Liver (tissue), 9 donors: ENCODE results near the gene CDK19. TPM values are rescaled to one million over a fixed set of nuclear protein-coding genes. Genes with fewer than 3 reads are reported as not detected.

Source experiments
- DNase-seq: peaks from one replicate; pipeline ENCODE4 v3.0.0-alpha.2; 2017; ENCODE audit warnings: low spot score
- H3K27ac ChIP-seq, 2 donors: one replicate each; pipeline ENCODE4 v1.7.0; 2013; ENCODE audit warnings: inconsistent platforms in 2 of 2, low read length in 2 of 2, control low read depth in 1 of 2, low read depth in 1 of 2, mild to moderate bottlenecking in 1 of 2
- H3K27me3 ChIP-seq, 4 donors: one replicate each; pipeline versions ENCODE4 v1.6.1 to v1.7.0; 2013; ENCODE audit warnings: low read length in 3 of 4, inconsistent platforms in 1 of 4, mild to moderate bottlenecking in 1 of 4, moderate library complexity in 1 of 4; ENCODE audit not compliant: control insufficient read depth in 4 of 4, insufficient read depth in 4 of 4
- H3K36me3 ChIP-seq, 4 donors: one replicate each; pipeline versions ENCODE4 v1.6.1 to v1.7.0; 2013; ENCODE audit warnings: low read length in 3 of 4, mild to moderate bottlenecking in 3 of 4, low read depth in 1 of 4, moderate library complexity in 1 of 4; ENCODE audit not compliant: control insufficient read depth in 4 of 4, insufficient read depth in 3 of 4
- H3K4me1 ChIP-seq, 4 donors: one replicate each; pipeline versions ENCODE4 v1.6.1 to v1.7.0; 2013; ENCODE audit warnings: low read length in 3 of 4, mild to moderate bottlenecking in 3 of 4, moderate library complexity in 1 of 4; ENCODE audit not compliant: control insufficient read depth in 4 of 4, insufficient read depth in 4 of 4
- H3K4me3 ChIP-seq, 3 donors: one replicate each; pipeline versions ENCODE4 v1.6.1 to v1.7.0; 2013; ENCODE audit warnings: low read length in 3 of 3, control low read depth in 1 of 3, low read depth in 1 of 3, mild to moderate bottlenecking in 1 of 3
- H3K9ac ChIP-seq, 2 donors: one replicate each; pipeline ENCODE4 v1.7.0; 2013; ENCODE audit warnings: low read length in 2 of 2, mild to moderate bottlenecking in 2 of 2, moderate library complexity in 2 of 2, control low read depth in 1 of 2, low read depth in 1 of 2
- H3K9me3 ChIP-seq, 4 donors: one replicate each; pipeline versions ENCODE4 v1.6.1 to v1.7.0; 2013; ENCODE audit warnings: low read length in 3 of 4; ENCODE audit not compliant: control insufficient read depth in 4 of 4
- EGR1 ChIP-seq, 2 donors: IDR thresholded peaks; 2 replicates each; pipeline ENCODE4 v1.6.1; 2016 to 2018; ENCODE audit warnings: antibody characterized with exemption in 2 of 2, low read depth in 2 of 2
- FOXA1 ChIP-seq: IDR thresholded peaks from 2 replicates; pipeline ENCODE4 v1.6.1; 2016; ENCODE audit warnings: antibody characterized with exemption
- GABPA ChIP-seq, 2 donors: IDR thresholded peaks in 1 of 2; conservative IDR thresholded peaks in 1 of 2; 2 replicates each; pipeline ENCODE4 v1.6.1; 2016; ENCODE audit warnings: antibody characterized with exemption in 2 of 2, mild to moderate bottlenecking in 1 of 2, moderate library complexity in 1 of 2
- HNF4A ChIP-seq, 2 donors: conservative IDR thresholded peaks; 2 replicates each; pipeline ENCODE4 v1.6.1; 2016; ENCODE audit warnings: antibody characterized with exemption in 2 of 2, mild to moderate bottlenecking in 2 of 2
- HNF4G ChIP-seq: IDR thresholded peaks from 2 replicates; pipeline ENCODE4 v1.6.1; 2016; ENCODE audit warnings: antibody characterized with exemption
- JUND ChIP-seq, 2 donors: IDR thresholded peaks; 2 replicates each; pipeline ENCODE4 v1.6.1; 2016; ENCODE audit warnings: antibody characterized with exemption in 2 of 2
- RAD21 ChIP-seq, 2 donors: IDR thresholded peaks; 2 replicates each; pipeline ENCODE4 v1.6.1; 2016; ENCODE audit warnings: antibody characterized with exemption in 2 of 2, mild to moderate bottlenecking in 2 of 2
- SP1 ChIP-seq: IDR thresholded peaks from 2 replicates; pipeline ENCODE4 v1.6.1; 2018; ENCODE audit warnings: antibody characterized with exemption, mild to moderate bottlenecking
- TAF1 ChIP-seq: conservative IDR thresholded peaks from 2 replicates; pipeline ENCODE4 v1.6.1; 2016; ENCODE audit warnings: antibody characterized with exemption, mild to moderate bottlenecking
- YY1 ChIP-seq: IDR thresholded peaks from 2 replicates; pipeline ENCODE4 v1.6.1; 2016; ENCODE audit warnings: antibody characterized with exemption, mild to moderate bottlenecking
- WGBS: extraction: QIAGEN DNeasy Blood & Tissue Kit; methylation state at CpG from one replicate; pipeline ENCODE4 v1.1.7; 2013; 5-methylcytosine and 5-hydroxymethylcytosine counted together
- polyA plus RNA-seq, 2 donors: library from polyadenylated mRNA; stranded (reverse) in 1 of 2; unstranded in 1 of 2; fragments of 200-250 nt in 1 of 2; fragments of >200 nt in 1 of 2; fragmentation: Nextera tagmentation in 1 of 2; extraction: Ambion mirVana in 1 of 2; gene quantifications; one replicate each; pipeline versions ENCODE4 v1.2.1 to v1.2.3, GENCODE V29; 2013 to 2015
- total RNA-seq, 2 donors: library from RNA; depleted of rRNA; stranded (reverse); fragments of >200 nt; gene quantifications; one replicate each; pipeline ENCODE4 v1.2.3, GENCODE V29; 2014
- TF ChIP-seq, protein P1 (sequence below): IDR thresholded peaks from 2 replicates; pipeline ENCODE4 v1.6.1; 2016; ENCODE audit warnings: antibody characterized with exemption
- TF ChIP-seq, protein P2 (sequence below): IDR thresholded peaks from 2 replicates; pipeline ENCODE4 v1.6.1; 2016; ENCODE audit warnings: antibody characterized with exemption
- TF ChIP-seq, protein P3 (sequence below): IDR thresholded peaks from 2 replicates; pipeline ENCODE4 v1.6.1; 2016; ENCODE audit warnings: antibody characterized with exemption, mild to moderate bottlenecking
- TF ChIP-seq, protein P4 (sequence below): fragments of 150-350 bp; IDR thresholded peaks from 2 replicates; pipeline ENCODE4 v1.5.1; 2017; ENCODE audit warnings: improper control_type of control experiment, low read depth, low read length; ENCODE audit not compliant: missing input control
- TF ChIP-seq, protein P5 (sequence below): IDR thresholded peaks from 2 replicates; pipeline ENCODE4 v1.6.1; 2016; ENCODE audit warnings: antibody characterized with exemption
- donor health status: healthy.
- donor health status: healthy.
- donor health status: healthy.
- donor health status: healthy.
- donor health status: healthy.

CDK19 gene
- total and polyA plus RNA-seq, 4 donors: 1.8 to 7.6 (median 3.9) TPM

DNA sequence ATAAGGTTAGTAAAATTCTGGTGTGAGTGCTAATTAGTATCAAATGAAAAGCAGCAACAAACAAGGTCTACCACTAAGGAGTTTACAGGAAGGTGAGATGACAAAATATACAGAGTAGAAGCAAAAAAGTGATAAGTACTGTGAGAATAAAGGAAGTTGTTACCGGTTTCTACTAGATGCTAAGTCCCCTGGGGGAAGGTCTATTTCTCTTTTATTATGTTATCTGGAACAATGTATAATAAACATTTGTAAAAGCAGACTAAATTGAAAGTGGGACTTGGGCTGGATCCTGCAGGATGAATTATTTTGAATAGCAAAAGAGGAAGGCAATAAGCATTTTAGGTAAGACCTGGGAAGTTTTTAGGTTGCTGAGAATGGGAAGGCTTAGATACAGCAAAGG lies 180.2 kb downstream of the CDK19 start:
- TF ChIP-seq, protein P1, sequence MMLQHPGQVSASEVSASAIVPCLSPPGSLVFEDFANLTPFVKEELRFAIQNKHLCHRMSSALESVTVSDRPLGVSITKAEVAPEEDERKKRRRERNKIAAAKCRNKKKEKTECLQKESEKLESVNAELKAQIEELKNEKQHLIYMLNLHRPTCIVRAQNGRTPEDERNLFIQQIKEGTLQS: no peak
- TF ChIP-seq, protein P2, sequence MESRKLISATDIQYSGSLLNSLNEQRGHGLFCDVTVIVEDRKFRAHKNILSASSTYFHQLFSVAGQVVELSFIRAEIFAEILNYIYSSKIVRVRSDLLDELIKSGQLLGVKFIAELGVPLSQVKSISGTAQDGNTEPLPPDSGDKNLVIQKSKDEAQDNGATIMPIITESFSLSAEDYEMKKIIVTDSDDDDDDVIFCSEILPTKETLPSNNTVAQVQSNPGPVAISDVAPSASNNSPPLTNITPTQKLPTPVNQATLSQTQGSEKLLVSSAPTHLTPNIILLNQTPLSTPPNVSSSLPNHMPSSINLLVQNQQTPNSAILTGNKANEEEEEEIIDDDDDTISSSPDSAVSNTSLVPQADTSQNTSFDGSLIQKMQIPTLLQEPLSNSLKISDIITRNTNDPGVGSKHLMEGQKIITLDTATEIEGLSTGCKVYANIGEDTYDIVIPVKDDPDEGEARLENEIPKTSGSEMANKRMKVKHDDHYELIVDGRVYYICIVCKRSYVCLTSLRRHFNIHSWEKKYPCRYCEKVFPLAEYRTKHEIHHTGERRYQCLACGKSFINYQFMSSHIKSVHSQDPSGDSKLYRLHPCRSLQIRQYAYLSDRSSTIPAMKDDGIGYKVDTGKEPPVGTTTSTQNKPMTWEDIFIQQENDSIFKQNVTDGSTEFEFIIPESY: no peak
- TF ChIP-seq JUND (IDR thresholded peaks at IDR 0.05): no peak
- TF ChIP-seq, protein P3, sequence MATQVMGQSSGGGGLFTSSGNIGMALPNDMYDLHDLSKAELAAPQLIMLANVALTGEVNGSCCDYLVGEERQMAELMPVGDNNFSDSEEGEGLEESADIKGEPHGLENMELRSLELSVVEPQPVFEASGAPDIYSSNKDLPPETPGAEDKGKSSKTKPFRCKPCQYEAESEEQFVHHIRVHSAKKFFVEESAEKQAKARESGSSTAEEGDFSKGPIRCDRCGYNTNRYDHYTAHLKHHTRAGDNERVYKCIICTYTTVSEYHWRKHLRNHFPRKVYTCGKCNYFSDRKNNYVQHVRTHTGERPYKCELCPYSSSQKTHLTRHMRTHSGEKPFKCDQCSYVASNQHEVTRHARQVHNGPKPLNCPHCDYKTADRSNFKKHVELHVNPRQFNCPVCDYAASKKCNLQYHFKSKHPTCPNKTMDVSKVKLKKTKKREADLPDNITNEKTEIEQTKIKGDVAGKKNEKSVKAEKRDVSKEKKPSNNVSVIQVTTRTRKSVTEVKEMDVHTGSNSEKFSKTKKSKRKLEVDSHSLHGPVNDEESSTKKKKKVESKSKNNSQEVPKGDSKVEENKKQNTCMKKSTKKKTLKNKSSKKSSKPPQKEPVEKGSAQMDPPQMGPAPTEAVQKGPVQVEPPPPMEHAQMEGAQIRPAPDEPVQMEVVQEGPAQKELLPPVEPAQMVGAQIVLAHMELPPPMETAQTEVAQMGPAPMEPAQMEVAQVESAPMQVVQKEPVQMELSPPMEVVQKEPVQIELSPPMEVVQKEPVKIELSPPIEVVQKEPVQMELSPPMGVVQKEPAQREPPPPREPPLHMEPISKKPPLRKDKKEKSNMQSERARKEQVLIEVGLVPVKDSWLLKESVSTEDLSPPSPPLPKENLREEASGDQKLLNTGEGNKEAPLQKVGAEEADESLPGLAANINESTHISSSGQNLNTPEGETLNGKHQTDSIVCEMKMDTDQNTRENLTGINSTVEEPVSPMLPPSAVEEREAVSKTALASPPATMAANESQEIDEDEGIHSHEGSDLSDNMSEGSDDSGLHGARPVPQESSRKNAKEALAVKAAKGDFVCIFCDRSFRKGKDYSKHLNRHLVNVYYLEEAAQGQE: no peak
- no peak for TF ChIP-seq YY1
- TF ChIP-seq TAF1: no peak
- no peaks in the 10 kb centered on the region for H3K9me3 ChIP-seq
- no peak overlapping the region for H3K9ac ChIP-seq
- no peak overlapping the region for H3K4me3 ChIP-seq
- no peak for DNase-seq
- no peak overlapping the region for H3K27ac ChIP-seq
- H3K36me3 ChIP-seq: peaks cover 0 to 3% (median 0%) of the 10 kb centered on the region in 4 donors
- WGBS: 81% methylated on average over 1 of the region's 1 CpG
- H3K27me3 ChIP-seq: no peaks in the 10 kb centered on the region
- no peaks in the 10 kb centered on the region for H3K4me1 ChIP-seq

DNA sequence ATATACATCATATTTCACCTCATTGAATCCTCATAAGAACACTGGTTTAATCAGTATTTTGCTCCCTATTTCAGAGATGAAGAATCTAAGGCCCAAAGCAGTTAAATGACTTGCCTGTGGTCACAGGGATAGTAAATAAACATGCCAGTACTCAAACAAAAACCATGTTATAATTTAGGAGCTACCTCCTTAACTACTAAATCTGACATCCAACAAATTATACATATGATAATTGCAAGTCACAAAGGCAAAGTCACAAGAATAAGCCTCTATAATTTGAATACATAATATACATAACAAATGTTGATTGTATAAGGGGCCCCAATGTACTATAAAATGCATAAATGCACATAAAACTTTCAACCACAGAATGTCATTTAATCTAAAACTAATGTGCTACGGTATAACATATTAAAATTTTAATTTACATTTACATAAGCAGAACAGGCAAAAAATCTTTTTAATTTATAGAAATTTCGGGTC lies 181.5 kb downstream of the CDK19 start:
- no peaks in the 10 kb centered on the region for H3K27me3 ChIP-seq
- no peak for DNase-seq
- no peaks in the 10 kb centered on the region for H3K9me3 ChIP-seq
- peaks cover 0 to 3% (median 0%) of the 10 kb centered on the region in 4 donors for H3K36me3 ChIP-seq
- no peak overlapping the region for H3K9ac ChIP-seq
- no peaks in the 10 kb centered on the region for H3K4me1 ChIP-seq
- WGBS: 95% methylated on average over 2 of the region's 2 CpGs
- H3K4me3 ChIP-seq: no peak overlapping the region
- no peak for TF ChIP-seq HNF4A (conservative IDR thresholded peaks at IDR 0.05)
- TF ChIP-seq, protein P1: no peak
- TF ChIP-seq FOXA1: no peak
- TF ChIP-seq, protein P4, sequence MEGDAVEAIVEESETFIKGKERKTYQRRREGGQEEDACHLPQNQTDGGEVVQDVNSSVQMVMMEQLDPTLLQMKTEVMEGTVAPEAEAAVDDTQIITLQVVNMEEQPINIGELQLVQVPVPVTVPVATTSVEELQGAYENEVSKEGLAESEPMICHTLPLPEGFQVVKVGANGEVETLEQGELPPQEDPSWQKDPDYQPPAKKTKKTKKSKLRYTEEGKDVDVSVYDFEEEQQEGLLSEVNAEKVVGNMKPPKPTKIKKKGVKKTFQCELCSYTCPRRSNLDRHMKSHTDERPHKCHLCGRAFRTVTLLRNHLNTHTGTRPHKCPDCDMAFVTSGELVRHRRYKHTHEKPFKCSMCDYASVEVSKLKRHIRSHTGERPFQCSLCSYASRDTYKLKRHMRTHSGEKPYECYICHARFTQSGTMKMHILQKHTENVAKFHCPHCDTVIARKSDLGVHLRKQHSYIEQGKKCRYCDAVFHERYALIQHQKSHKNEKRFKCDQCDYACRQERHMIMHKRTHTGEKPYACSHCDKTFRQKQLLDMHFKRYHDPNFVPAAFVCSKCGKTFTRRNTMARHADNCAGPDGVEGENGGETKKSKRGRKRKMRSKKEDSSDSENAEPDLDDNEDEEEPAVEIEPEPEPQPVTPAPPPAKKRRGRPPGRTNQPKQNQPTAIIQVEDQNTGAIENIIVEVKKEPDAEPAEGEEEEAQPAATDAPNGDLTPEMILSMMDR: no peak
- no peak for TF ChIP-seq JUND (IDR thresholded peaks at IDR 0.05)
- TF ChIP-seq TAF1: no peak
- no peak for TF ChIP-seq RAD21 (IDR thresholded peaks at IDR 0.05)
- no peak for TF ChIP-seq HNF4G
- TF ChIP-seq, protein P3: no peak
- TF ChIP-seq SP1: no peak
- TF ChIP-seq YY1: no peak
- no peak for TF ChIP-seq EGR1 (IDR thresholded peaks at IDR 0.05; ENCODE audit: low read depth in 2 of 2)
- TF ChIP-seq GABPA (IDR thresholded peaks at IDR 0.05 in 1 of 2, conservative IDR thresholded peaks at IDR 0.05 in 1 of 2): no peak
- TF ChIP-seq, protein P5, sequence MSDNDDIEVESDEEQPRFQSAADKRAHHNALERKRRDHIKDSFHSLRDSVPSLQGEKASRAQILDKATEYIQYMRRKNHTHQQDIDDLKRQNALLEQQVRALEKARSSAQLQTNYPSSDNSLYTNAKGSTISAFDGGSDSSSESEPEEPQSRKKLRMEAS: no peak
- H3K27ac ChIP-seq: no peak overlapping the region
